PC-3 (cell line): ENCODE results near the gene LUZP4. TPM values are rescaled to one million over a fixed set of nuclear protein-coding genes. Genes with fewer than 3 reads are reported as not detected.

Source experiments
- ATAC-seq: fragments of 200-7000 bp; cut with Tn5 transposase; 2 replicates; pipeline ENCODE4 v1.9.1; 2020; ENCODE audit warnings: mild to moderate bottlenecking, moderate library complexity
- BruUV-seq: library from RNA; stranded (reverse); fragments of 400-500 nt; replicated peaks from 2 replicates; lab custom pipeline; 2021; lab: Mats Ljungman, UMichigan
- CTCF ChIA-PET: fragments of 300-600 bp; sonication (Branson Sonifier 250); formaldehyde crosslinking; loops from one replicate; lab custom pipeline; 2022; ENCODE audit warnings: antibody characterized with exemption; lab: Charles Lee
- POLR2A ChIA-PET: fragments of 300-600 bp; sonication (Branson Sonifier 250); formaldehyde crosslinking; loops from one replicate; lab custom pipeline; 2022; ENCODE audit warnings: antibody characterized with exemption; ENCODE audit not compliant: unreplicated experiment; lab: Charles Lee
- DNase-seq: peaks from one replicate; pipeline ENCODE4 v3.0.0-alpha.2; 2015
- H2AFZ ChIP-seq: fragments of 300-600 bp; sonication (generic); 2 replicates; pipeline ENCODE4 v1.6.0; 2016; ENCODE audit warnings: antibody characterized with exemption, low read length
- H3F3A ChIP-seq: fragments of 300-600 bp; sonication (generic); one replicate; pipeline ENCODE4 v1.6.0; 2017; ENCODE audit warnings: antibody characterized with exemption, low read length, control low read depth, mild to moderate bottlenecking; ENCODE audit not compliant: unreplicated experiment
- H3K27ac ChIP-seq: fragments of 300-600 bp; sonication (generic); 2 replicates; pipeline ENCODE4 v1.5.1; 2016; ENCODE audit warnings: mild to moderate bottlenecking, low read length
- H3K27me3 ChIP-seq: fragments of 300-600 bp; sonication (generic); 2 replicates; pipeline ENCODE4 v1.6.1; 2016; ENCODE audit warnings: low read length, mixed read lengths
- H3K36me3 ChIP-seq: fragments of 300-600 bp; sonication (generic); 2 replicates; pipeline ENCODE4 v1.6.1; 2016; ENCODE audit warnings: low read depth, mixed run types, low read length, mixed read lengths
- H3K4me1 ChIP-seq: fragments of 300-600 bp; sonication (generic); 2 replicates; pipeline ENCODE4 v1.5.1; 2016; ENCODE audit warnings: low read length; ENCODE audit not compliant: insufficient read depth
- H3K4me2 ChIP-seq: fragments of 300-600 bp; sonication (generic); 2 replicates; pipeline ENCODE4 v1.6.0; 2016; ENCODE audit warnings: low read length
- H3K4me3 ChIP-seq: fragments of 300-600 bp; sonication (generic); 2 replicates; pipeline ENCODE4 v1.5.1; 2016; ENCODE audit warnings: mild to moderate bottlenecking, low read length, mixed read lengths
- H3K79me2 ChIP-seq: fragments of 300-600 bp; sonication (generic); 2 replicates; pipeline ENCODE4 v1.6.1; 2017; ENCODE audit warnings: low read length, mixed read lengths
- H3K9ac ChIP-seq: fragments of 300-600 bp; sonication (generic); 2 replicates; pipeline ENCODE4 v1.6.0; 2016; ENCODE audit warnings: mild to moderate bottlenecking, low read length
- H3K9me2 ChIP-seq: fragments of 300-600 bp; sonication (generic); replicated peaks from 2 replicates; pipeline ENCODE4 v1.6.1; 2016; ENCODE audit warnings: mixed run types, low read length, mixed read lengths
- H3K9me3 ChIP-seq: fragments of 300-600 bp; sonication (generic); 2 replicates; pipeline ENCODE4 v1.6.1; 2016; ENCODE audit warnings: low read length, mixed read lengths
- H4K20me1 ChIP-seq: fragments of 300-600 bp; sonication (generic); 2 replicates; pipeline ENCODE4 v1.6.1; 2016; ENCODE audit warnings: low read length, mixed read lengths
- CTCF ChIP-seq: fragments of 300-600 bp; sonication (generic); conservative IDR thresholded peaks from 2 replicates; pipeline ENCODE4 v1.5.1; 2017; ENCODE audit warnings: antibody characterized with exemption, low read depth, mild to moderate bottlenecking, low read length
- EZH2 ChIP-seq: fragments of 300-600 bp; sonication (generic); IDR thresholded peaks from one replicate; pipeline ENCODE4 v1.6.1; 2017; ENCODE audit warnings: antibody characterized with exemption, mild to moderate bottlenecking, low read length; ENCODE audit not compliant: unreplicated experiment
- EZH2phosphoT487 ChIP-seq: fragments of 300-600 bp; sonication (generic); IDR thresholded peaks from 2 replicates; pipeline ENCODE4 v1.6.1; 2018; ENCODE audit warnings: mild to moderate bottlenecking, antibody characterized with exemption, low read length, borderline replicate concordance
- intact Hi-C: fragments of 100-400 bp; cut with micrococcal nuclease; formaldehyde crosslinking; loops from 2 replicates; pipeline ENCODE4 v1.9.0; 2023
- total RNA-seq: library from RNA; depleted of rRNA; stranded (reverse); fragments of >200 nt; gene quantifications from 2 replicates; pipeline ENCODE4 v1.2.3, GENCODE V29; 2014

The LUZP4 gene
- total RNA-seq, 1 experiment from 2014 or later, result not detected

- Histone ChIP-seq H3K79me2 (no peaks in the 10 kb centered on the region), H3K9me3 (no peaks in the 10 kb centered on the region), H3K4me3 (no peak overlapping the region), H3K9me2 (no peaks in the 10 kb centered on the region), H3K4me2 (no peak overlapping the region), H3K27me3 (no peaks in the 10 kb centered on the region), H3K9ac (no peak overlapping the region), H4K20me1 (no peaks in the 10 kb centered on the region), H3K4me1 (peaks cover 4% of the 10 kb centered on the region; the same call in 1 of the 2 replicates), H3F3A (no peaks in the 10 kb centered on the region), H3K27ac (no peak overlapping the region), H3K36me3 (no peaks in the 10 kb centered on the region), H2AFZ (no peak overlapping the region)
- ChIA-PET POLR2A (no interaction called here), CTCF (no interaction called here)
- intact Hi-C loops, result loop anchor here (10.0 kb wide), 1 partner anchor 605 kb away; no protein-coding TSS in a partner anchor
- no peak for TF ChIP-seq CTCF
- TF ChIP-seq EZH2, result no peak
- TF ChIP-seq EZH2phosphoT487, result no peak
- BruUV-seq, result no TSS peak
- DNase-seq, result no peak
- no peak for ATAC-seq
These were observed 50.0 kb downstream of the LUZP4 start for GRCh38 chrX:115339441-115340025.

GRCh38 chrX:115341421-115341820, 51.9 kb downstream of the LUZP4 start:
- intact Hi-C loops, result no loop called here
- Histone ChIP-seq H3K4me2 (no peak overlapping the region), H3K79me2 (no peaks in the 10 kb centered on the region), H3F3A (peaks cover 2% of the 10 kb centered on the region), H3K4me3 (no peak overlapping the region), H3K27me3 (no peaks in the 10 kb centered on the region), H2AFZ (no peak overlapping the region), H3K9me3 (no peaks in the 10 kb centered on the region), H3K27ac (no peak overlapping the region), H3K9me2 (no peaks in the 10 kb centered on the region), H3K9ac (no peak overlapping the region), H4K20me1 (no peaks in the 10 kb centered on the region), H3K36me3 (no peaks in the 10 kb centered on the region), H3K4me1 (peaks cover 16% of the 10 kb centered on the region)
- DNase-seq (no peak), ATAC-seq (peak; percentile 52; the same call in 1 of the 2 replicates)
- CTCF ChIA-PET, result no interaction called here
- POLR2A ChIA-PET, result no interaction called here
- TF ChIP-seq EZH2, result no peak
- BruUV-seq, result no TSS peak

- no peak for TF ChIP-seq EZH2phosphoT487
- no peak for TF ChIP-seq EZH2
- TF ChIP-seq CTCF, result no peak
- Histone ChIP-seq H3F3A (peaks cover 2% of the 10 kb centered on the region), H3K4me3 (no peak overlapping the region), H3K9me2 (no peaks in the 10 kb centered on the region), H3K9me3 (no peaks in the 10 kb centered on the region), H2AFZ (peak overlapping the region; percentile 96), H3K27me3 (no peaks in the 10 kb centered on the region), H3K79me2 (no peaks in the 10 kb centered on the region), H3K4me2 (peak overlapping the region; percentile 70), H3K9ac (peak overlapping the region; percentile 31; the same call in 1 of the 2 replicates), H4K20me1 (no peaks in the 10 kb centered on the region), H3K4me1 (peaks cover 16% of the 10 kb centered on the region), H3K27ac (peak overlapping the region; percentile 74), H3K36me3 (no peaks in the 10 kb centered on the region)
- intact Hi-C loops, result loop anchor here (5.0 kb wide), 1 partner anchor 217 kb away; the partner anchor contains the start of gene PLS3
- DNase-seq (peak; percentile 86), ATAC-seq (peak; percentile 90)
- ChIA-PET POLR2A (interaction anchor here (0.8 kb wide), 1 partner anchor 13 kb away, joined by 5 read pairs; no protein-coding TSS in a partner anchor), CTCF (no interaction called here)
- BruUV-seq, result no TSS peak
These were observed 55.5 kb downstream of the LUZP4 start for GRCh38 chrX:115344885-115345614.
